Esophagus squamous epithelium (tissue), 4 donors: Measurements from ENCODE around the gene ITPKB.

Source experiments
- CTCF ChIP-seq, 6 experiments: fragments of 450-650 bp in 4 of 6; fragments of 200-600 bp in 2 of 6; sonication (generic) in 2 of 6; IDR thresholded peaks; one replicate each; pipeline ENCODE4 v1.5.1; 2016 to 2019; ENCODE audit warnings: antibody characterized with exemption in 6 of 6, mild to moderate bottlenecking in 4 of 6, moderate library complexity in 4 of 6
- POLR2A ChIP-seq, 4 donors: fragments of 450-650 bp; IDR thresholded peaks; one replicate each; pipeline ENCODE4 v1.6.1; 2017; ENCODE audit warnings: antibody characterized with exemption in 4 of 4, mild to moderate bottlenecking in 4 of 4, moderate library complexity in 3 of 4

GRCh38 chr1:226607268-226607660 is 131.8 kb downstream of the ITPKB start:
- TF ChIP-seq CTCF (IDR thresholded peaks at IDR 0.05) (no peak), POLR2A (IDR thresholded peaks at IDR 0.05) (no peak)
